ENCODE data around the gene HSPA4L.

DNA sequence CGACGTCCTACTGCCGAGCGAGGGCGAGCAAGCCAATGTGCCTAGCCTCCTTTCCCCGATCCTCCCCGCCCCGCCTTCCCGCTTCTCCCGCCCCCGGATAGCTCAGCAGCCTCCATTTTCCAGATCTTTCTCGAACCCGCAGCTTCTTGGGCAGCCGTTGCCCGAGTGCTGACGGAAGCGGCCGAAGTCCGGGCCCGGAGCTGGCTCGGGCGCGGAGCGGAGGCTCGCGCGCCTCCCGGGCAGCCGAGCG, 172 bp upstream of the HSPA4L start:
- TF ChIP-seq GATA2 (IDR thresholded peaks at IDR 0.05; ENCODE audit: low read depth, low read length) (no peak), GATA3 (IDR thresholded peaks at IDR 0.05; ENCODE audit: low read depth, low read length) (no peak)

All from SH-SY5Y (cell line).